Stimulated activated CD8-positive, alpha-beta memory T cell treated with anti-CD3 and anti-CD28 coated beads, Interleukin-4, amount 100 ng/mL, for 48 hours (primary cell): ENCODE measurements around the gene DYRK1B.
"Not testable (repeated sequence)": the region's sequence is repeated elsewhere in the genome, so short reads cannot be mapped to it uniquely, and the experiment has no call there.

Source experiments
- DNase-seq: peaks from one replicate; pipeline ENCODE4 v3.0.0-alpha.2; 2020

The DYRK1B gene

GRCh38 chr19:39829702-39830275, 4.2 kb downstream of the DYRK1B start:
- no peak for DNase-seq

- DNase-seq, result no peak
Measured at GRCh38 chr19:39828654-39829032, 5.3 kb downstream of the DYRK1B start.

- DNase-seq, result no peak
Measured at GRCh38 chr19:39828015-39828653, 5.8 kb downstream of the DYRK1B start.

- no peak for DNase-seq
Measured at GRCh38 chr19:39827216-39827615, 6.7 kb downstream of the DYRK1B start.

GRCh38 chr19:39826311-39826945, 7.5 kb downstream of the DYRK1B start:
- DNase-seq, result no peak

- no peak for DNase-seq
Measured at GRCh38 chr19:39825531-39826076, 8.4 kb downstream of the DYRK1B start.

- no peak for DNase-seq
Measured at GRCh38 chr19:39825093-39825463, 8.9 kb downstream of the DYRK1B start.

GRCh38 chr19:39824143-39825092, 9.5 kb downstream of the DYRK1B start:
- peak; percentile 89 for DNase-seq

GRCh38 chr19:39823686-39824085, 10.3 kb downstream of the DYRK1B start:
- no peak for DNase-seq

- DNase-seq, result no peak
Measured at GRCh38 chr19:39820696-39821095, 13.3 kb downstream of the DYRK1B start.

GRCh38 chr19:39819786-39820185, 14.2 kb downstream of the DYRK1B start:
- no peak for DNase-seq

GRCh38 chr19:39818626-39819097, 15.3 kb downstream of the DYRK1B start:
- no peak for DNase-seq

- DNase-seq, result no peak
Measured at GRCh38 chr19:39817888-39818561, 15.9 kb downstream of the DYRK1B start.

GRCh38 chr19:39816287-39817048, 17.5 kb downstream of the DYRK1B start:
- DNase-seq, result no peak

- no peak for DNase-seq
Measured at GRCh38 chr19:39814595-39814994, 19.4 kb downstream of the DYRK1B start.

GRCh38 chr19:39814111-39814510, 19.9 kb downstream of the DYRK1B start:
- not testable (repeated sequence) for DNase-seq

- no peak for DNase-seq
Measured at GRCh38 chr19:39813264-39813993, 20.5 kb downstream of the DYRK1B start.

GRCh38 chr19:39811064-39811463, 22.9 kb downstream of the DYRK1B start:
- DNase-seq, result no peak

- DNase-seq, result no peak
Measured at GRCh38 chr19:39810424-39810823, 23.5 kb downstream of the DYRK1B start.

- no peak for DNase-seq
Measured at GRCh38 chr19:39809368-39809767, 24.6 kb downstream of the DYRK1B start.

GRCh38 chr19:39808688-39809087, 25.3 kb downstream of the DYRK1B start:
- not testable (repeated sequence) for DNase-seq
